K562 (cell line): Measurements from ENCODE around the gene IPP. TPM values are rescaled to one million over a fixed set of nuclear protein-coding genes. Genes with fewer than 3 reads are reported as not detected.

Source experiments
- BRCA1 ChIP-seq, 2 experiments: fragments of 450-650 bp in 1 of 2; sonication (generic) in 1 of 2; formaldehyde crosslinking in 1 of 2; IDR thresholded peaks; 2 replicates each; pipeline versions ENCODE4 v1.5.0 to v1.6.1; 2017 to 2020; ENCODE audit warnings: mild to moderate bottlenecking in 1 of 2, missing genetic modification reagents in 1 of 2
- CEBPB ChIP-seq: fragments of 450-650 bp; IDR thresholded peaks from 2 replicates; pipeline ENCODE4 v1.6.1; 2016; ENCODE audit warnings: missing genetic modification characterization, missing compliant biosample characterization
- ETV1 ChIP-seq: fragments of 450-650 bp; conservative IDR thresholded peaks from 2 replicates; pipeline ENCODE4 v1.6.1; 2016; ENCODE audit warnings: missing genetic modification characterization, control low read depth, low read depth, missing compliant biosample characterization
- FOXM1 ChIP-seq, 2 experiments: fragments of 450-650 bp in 1 of 2; sonication (generic) in 1 of 2; formaldehyde crosslinking in 1 of 2; IDR thresholded peaks; 2 replicates each; pipeline versions ENCODE4 v1.6.1 to v1.9.0; 2017 to 2022; ENCODE audit warnings: low read depth in 2 of 2, mild to moderate bottlenecking in 2 of 2, missing genetic modification reagents in 1 of 2, moderate library complexity in 1 of 2
- KAT2B ChIP-seq: IDR thresholded peaks from one replicate; pipeline ENCODE4 v1.6.1; 2012; ENCODE audit warnings: low read depth, mild to moderate bottlenecking, control low read depth, inconsistent platforms, low read length, moderate library complexity
- MAFG ChIP-seq: fragments of 450-650 bp; conservative IDR thresholded peaks from 2 replicates; pipeline ENCODE4 v1.6.1; 2016; ENCODE audit warnings: missing genetic modification characterization, missing compliant biosample characterization
- NR4A1 ChIP-seq, 2 experiments: fragments of 250-450 bp in 1 of 2; fragments of 450-650 bp in 1 of 2; sonication (Bioruptor Pico) in 1 of 2; IDR thresholded peaks; 2 replicates each; pipeline versions ENCODE4 v1.4.0 to v1.6.1; 2016 to 2020; ENCODE audit warnings: mild to moderate bottlenecking in 2 of 2, missing compliant biosample characterization in 1 of 2, missing genetic modification characterization in 1 of 2, moderate library complexity in 1 of 2
- SMARCA4 ChIP-seq: fragments of 450-650 bp; IDR thresholded peaks from 2 replicates; pipeline ENCODE4 v1.6.1; 2016
- SPI1 ChIP-seq: IDR thresholded peaks from 2 replicates; pipeline ENCODE4 v1.6.1; 2011; ENCODE audit warnings: low read depth, low read length, control low read depth, borderline replicate concordance
- ZNF311 ChIP-seq: fragments of 250-450 bp; sonication (Bioruptor Pico); IDR thresholded peaks from 2 replicates; pipeline ENCODE4 v1.4.0; 2020; ENCODE audit warnings: mild to moderate bottlenecking, moderate library complexity
- polyA plus RNA-seq, 8 experiments: library from polyadenylated mRNA; depleted of rRNA in 4 of 8; stranded (reverse) in 5 of 8; unstranded in 3 of 8; fragments of >200 nt; fragmentation: Nextera tagmentation in 2 of 8; fragmentation: Illumina TruSeq in 1 of 8; extraction: Ambion mirVana in 2 of 8; extraction: Trizol in 1 of 8; gene quantifications; 2 replicates each; pipeline versions ENCODE4 v1.2.1 to v1.2.3, GENCODE V29; 2011 to 2014; ENCODE audit warnings: inconsistent platforms in 1 of 8, missing spikeins in 1 of 8
- total RNA-seq, 7 experiments: library from RNA; depleted of rRNA in 6 of 7; stranded (reverse); fragments of >200 nt in 6 of 7; fragmentation: Illumina TruSeq in 2 of 7; extraction: Trizol in 2 of 7; gene quantifications; 2 replicates each; pipeline versions ENCODE4 v1.2.1 to v1.2.3, GENCODE V29; 2011 to 2021; ENCODE audit warnings: low replicate concordance in 1 of 7
- TF ChIP-seq, protein P1 (sequence below): sonication (generic); IDR thresholded peaks from 2 replicates; pipeline ENCODE4 v1.6.1; 2016
- TF ChIP-seq, protein P2 (sequence below), 2 experiments: IDR thresholded peaks in 1 of 2; conservative IDR thresholded peaks in 1 of 2; 2 replicates each; pipeline ENCODE4 v1.6.1; 2016; ENCODE audit warnings: low read depth in 2 of 2, mild to moderate bottlenecking in 1 of 2, missing compliant biosample characterization in 1 of 2, missing genetic modification characterization in 1 of 2, moderate library complexity in 1 of 2
- TF ChIP-seq, protein P3 (sequence below): sonication (generic); formaldehyde crosslinking; IDR thresholded peaks from 2 replicates; pipeline ENCODE4 v1.8.1; 2023; ENCODE audit warnings: mild to moderate bottlenecking, missing genetic modification reagents
- TF ChIP-seq, protein P4 (sequence below), 2 experiments: IDR thresholded peaks; 2 replicates each; pipeline ENCODE4 v1.6.1; 2012; ENCODE audit warnings: improper control_type of control experiment in 2 of 2, low read depth in 2 of 2, low read length in 2 of 2, borderline replicate concordance in 1 of 2
- TF ChIP-seq, protein P5 (sequence below): fragments of 450-650 bp; IDR thresholded peaks from 2 replicates; pipeline ENCODE4 v1.7.1; 2018; ENCODE audit warnings: mild to moderate bottlenecking, low read depth; ENCODE audit not compliant: partially characterized antibody

IPP gene
- total and polyA plus RNA-seq, 9 of the 15 experiments (the other 6 are each of a cell fraction or from before 2014, with no cell fraction given): 6.9 to 15.1 (median 9.7) TPM

DNA sequence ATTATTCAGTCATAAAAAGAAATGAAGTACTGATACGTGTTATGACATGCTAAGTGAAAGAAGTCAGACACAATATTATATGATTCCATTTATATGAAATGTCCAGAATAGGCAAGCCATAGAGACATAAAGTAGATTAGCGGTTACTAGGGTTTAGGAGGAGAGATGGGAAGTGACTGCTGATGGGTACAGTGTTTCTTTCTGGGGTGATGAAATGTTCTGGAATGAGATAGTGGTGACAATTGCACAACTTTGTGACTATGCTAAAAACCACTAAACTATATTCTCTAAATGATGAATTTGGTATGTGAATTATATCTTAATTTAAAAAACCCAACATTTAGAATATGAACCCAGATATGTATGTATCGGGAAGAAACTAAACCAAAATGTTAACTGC lies 27.6 kb downstream of the IPP start (continued):
- TF ChIP-seq SPI1 (no peak), ETV1 (no peak), BRCA1 (IDR thresholded peaks at IDR 0.05) (no peak), BRCA1 (CRISPR knock-in tag; IDR thresholded peaks at IDR 0.05) (no peak), NR4A1 (CRISPR knock-in tag; IDR thresholded peaks at IDR 0.05) (no peak), NR4A1 (tag; IDR thresholded peaks at IDR 0.05) (no peak), KAT2B (no peak), SMARCA4 (peak; percentile 60; the same call in 1 of the 2 replicates), MAFG (tag) (peak; percentile 31; the same call in 1 of the 2 replicates), FOXM1 (IDR thresholded peaks at IDR 0.05; ENCODE audit: low read depth) (no peak), FOXM1 (CRISPR knock-in tag; IDR thresholded peaks at IDR 0.05; ENCODE audit: low read depth) (no peak), ZNF311 (no peak), CEBPB (tag) (peak; percentile 99)
- TF ChIP-seq, protein P1, sequence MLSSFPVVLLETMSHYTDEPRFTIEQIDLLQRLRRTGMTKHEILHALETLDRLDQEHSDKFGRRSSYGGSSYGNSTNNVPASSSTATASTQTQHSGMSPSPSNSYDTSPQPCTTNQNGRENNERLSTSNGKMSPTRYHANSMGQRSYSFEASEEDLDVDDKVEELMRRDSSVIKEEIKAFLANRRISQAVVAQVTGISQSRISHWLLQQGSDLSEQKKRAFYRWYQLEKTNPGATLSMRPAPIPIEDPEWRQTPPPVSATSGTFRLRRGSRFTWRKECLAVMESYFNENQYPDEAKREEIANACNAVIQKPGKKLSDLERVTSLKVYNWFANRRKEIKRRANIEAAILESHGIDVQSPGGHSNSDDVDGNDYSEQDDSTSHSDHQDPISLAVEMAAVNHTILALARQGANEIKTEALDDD: peak; percentile 51; the same call in 1 of the 2 replicates
- TF ChIP-seq, protein P2, sequence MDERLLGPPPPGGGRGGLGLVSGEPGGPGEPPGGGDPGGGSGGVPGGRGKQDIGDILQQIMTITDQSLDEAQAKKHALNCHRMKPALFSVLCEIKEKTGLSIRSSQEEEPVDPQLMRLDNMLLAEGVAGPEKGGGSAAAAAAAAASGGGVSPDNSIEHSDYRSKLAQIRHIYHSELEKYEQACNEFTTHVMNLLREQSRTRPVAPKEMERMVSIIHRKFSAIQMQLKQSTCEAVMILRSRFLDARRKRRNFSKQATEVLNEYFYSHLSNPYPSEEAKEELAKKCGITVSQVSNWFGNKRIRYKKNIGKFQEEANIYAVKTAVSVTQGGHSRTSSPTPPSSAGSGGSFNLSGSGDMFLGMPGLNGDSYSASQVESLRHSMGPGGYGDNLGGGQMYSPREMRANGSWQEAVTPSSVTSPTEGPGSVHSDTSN (CRISPR knock-in tag; IDR thresholded peaks at IDR 0.05; ENCODE audit: low read depth): no peak
- TF ChIP-seq, protein P2 (tag; conservative IDR thresholded peaks at IDR 0.05; ENCODE audit: low read depth): no peak
- TF ChIP-seq, protein P3, sequence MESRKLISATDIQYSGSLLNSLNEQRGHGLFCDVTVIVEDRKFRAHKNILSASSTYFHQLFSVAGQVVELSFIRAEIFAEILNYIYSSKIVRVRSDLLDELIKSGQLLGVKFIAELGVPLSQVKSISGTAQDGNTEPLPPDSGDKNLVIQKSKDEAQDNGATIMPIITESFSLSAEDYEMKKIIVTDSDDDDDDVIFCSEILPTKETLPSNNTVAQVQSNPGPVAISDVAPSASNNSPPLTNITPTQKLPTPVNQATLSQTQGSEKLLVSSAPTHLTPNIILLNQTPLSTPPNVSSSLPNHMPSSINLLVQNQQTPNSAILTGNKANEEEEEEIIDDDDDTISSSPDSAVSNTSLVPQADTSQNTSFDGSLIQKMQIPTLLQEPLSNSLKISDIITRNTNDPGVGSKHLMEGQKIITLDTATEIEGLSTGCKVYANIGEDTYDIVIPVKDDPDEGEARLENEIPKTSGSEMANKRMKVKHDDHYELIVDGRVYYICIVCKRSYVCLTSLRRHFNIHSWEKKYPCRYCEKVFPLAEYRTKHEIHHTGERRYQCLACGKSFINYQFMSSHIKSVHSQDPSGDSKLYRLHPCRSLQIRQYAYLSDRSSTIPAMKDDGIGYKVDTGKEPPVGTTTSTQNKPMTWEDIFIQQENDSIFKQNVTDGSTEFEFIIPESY (CRISPR knock-in tag): peak; percentile 18; the same call in 1 of the 2 replicates
- TF ChIP-seq, protein P4, sequence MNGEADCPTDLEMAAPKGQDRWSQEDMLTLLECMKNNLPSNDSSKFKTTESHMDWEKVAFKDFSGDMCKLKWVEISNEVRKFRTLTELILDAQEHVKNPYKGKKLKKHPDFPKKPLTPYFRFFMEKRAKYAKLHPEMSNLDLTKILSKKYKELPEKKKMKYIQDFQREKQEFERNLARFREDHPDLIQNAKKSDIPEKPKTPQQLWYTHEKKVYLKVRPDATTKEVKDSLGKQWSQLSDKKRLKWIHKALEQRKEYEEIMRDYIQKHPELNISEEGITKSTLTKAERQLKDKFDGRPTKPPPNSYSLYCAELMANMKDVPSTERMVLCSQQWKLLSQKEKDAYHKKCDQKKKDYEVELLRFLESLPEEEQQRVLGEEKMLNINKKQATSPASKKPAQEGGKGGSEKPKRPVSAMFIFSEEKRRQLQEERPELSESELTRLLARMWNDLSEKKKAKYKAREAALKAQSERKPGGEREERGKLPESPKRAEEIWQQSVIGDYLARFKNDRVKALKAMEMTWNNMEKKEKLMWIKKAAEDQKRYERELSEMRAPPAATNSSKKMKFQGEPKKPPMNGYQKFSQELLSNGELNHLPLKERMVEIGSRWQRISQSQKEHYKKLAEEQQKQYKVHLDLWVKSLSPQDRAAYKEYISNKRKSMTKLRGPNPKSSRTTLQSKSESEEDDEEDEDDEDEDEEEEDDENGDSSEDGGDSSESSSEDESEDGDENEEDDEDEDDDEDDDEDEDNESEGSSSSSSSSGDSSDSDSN (IDR thresholded peaks at IDR 0.05; ENCODE audit: borderline replicate concordance in 1 of 2, low read depth in 2 of 2, low read length in 2 of 2): no peak
- TF ChIP-seq, protein P5, sequence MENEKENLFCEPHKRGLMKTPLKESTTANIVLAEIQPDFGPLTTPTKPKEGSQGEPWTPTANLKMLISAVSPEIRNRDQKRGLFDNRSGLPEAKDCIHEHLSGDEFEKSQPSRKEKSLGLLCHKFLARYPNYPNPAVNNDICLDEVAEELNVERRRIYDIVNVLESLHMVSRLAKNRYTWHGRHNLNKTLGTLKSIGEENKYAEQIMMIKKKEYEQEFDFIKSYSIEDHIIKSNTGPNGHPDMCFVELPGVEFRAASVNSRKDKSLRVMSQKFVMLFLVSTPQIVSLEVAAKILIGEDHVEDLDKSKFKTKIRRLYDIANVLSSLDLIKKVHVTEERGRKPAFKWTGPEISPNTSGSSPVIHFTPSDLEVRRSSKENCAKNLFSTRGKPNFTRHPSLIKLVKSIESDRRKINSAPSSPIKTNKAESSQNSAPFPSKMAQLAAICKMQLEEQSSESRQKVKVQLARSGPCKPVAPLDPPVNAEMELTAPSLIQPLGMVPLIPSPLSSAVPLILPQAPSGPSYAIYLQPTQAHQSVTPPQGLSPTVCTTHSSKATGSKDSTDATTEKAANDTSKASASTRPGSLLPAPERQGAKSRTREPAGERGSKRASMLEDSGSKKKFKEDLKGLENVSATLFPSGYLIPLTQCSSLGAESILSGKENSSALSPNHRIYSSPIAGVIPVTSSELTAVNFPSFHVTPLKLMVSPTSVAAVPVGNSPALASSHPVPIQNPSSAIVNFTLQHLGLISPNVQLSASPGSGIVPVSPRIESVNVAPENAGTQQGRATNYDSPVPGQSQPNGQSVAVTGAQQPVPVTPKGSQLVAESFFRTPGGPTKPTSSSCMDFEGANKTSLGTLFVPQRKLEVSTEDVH: no peak
